K562 (cell line): ENCODE results near the gene PTPN12. TPM values are rescaled to one million over a fixed set of nuclear protein-coding genes. Genes with fewer than 3 reads are reported as not detected.
A peak's percentile ranks its signal among the peaks of the same experiment; 100 is the strongest.

ENCODE experiments used
- ARID1B ChIP-seq: fragments of 450-650 bp; IDR thresholded peaks from 2 replicates; pipeline ENCODE4 v1.6.1; 2016; ENCODE audit warnings: antibody characterized with exemption, mild to moderate bottlenecking, inconsistent platforms
- EP400 ChIP-seq: fragments of 450-650 bp; IDR thresholded peaks from 2 replicates; pipeline ENCODE4 v1.6.1; 2017; ENCODE audit warnings: antibody characterized with exemption, mild to moderate bottlenecking, moderate library complexity
- GTF2E2 ChIP-seq: fragments of 200-800 bp; sonication (Bioruptor generic); IDR thresholded peaks from 2 replicates; pipeline ENCODE4 v1.6.1; 2016; ENCODE audit warnings: missing genetic modification characterization, missing compliant biosample characterization
- HMG20A ChIP-seq: fragments of 450-650 bp; formaldehyde crosslinking; conservative IDR thresholded peaks from 2 replicates; pipeline ENCODE4 v1.4.0; 2020; ENCODE audit warnings: mild to moderate bottlenecking, mixed read lengths
- MAZ ChIP-seq, 2 experiments: fragments of 450-650 bp in 1 of 2; sonication (generic) in 1 of 2; formaldehyde crosslinking; IDR thresholded peaks in 1 of 2; conservative IDR thresholded peaks in 1 of 2; 2 replicates each; pipeline versions ENCODE4 v1.4.0 to v1.5.0; 2020; ENCODE audit warnings: mild to moderate bottlenecking in 1 of 2, missing genetic modification reagents in 1 of 2
- SP2 ChIP-seq: IDR thresholded peaks from 2 replicates; pipeline ENCODE4 v1.6.1; 2011; ENCODE audit warnings: mild to moderate bottlenecking, low read depth, low read length, moderate library complexity; ENCODE audit not compliant: poor library complexity, severe bottlenecking; ENCODE audit errors: extremely low read depth
- SRSF7 ChIP-seq: fragments of 200-400 bp; formaldehyde crosslinking; optimal IDR thresholded peaks from 2 replicates; pipeline ENCODE3; 2017; ENCODE audit warnings: mild to moderate bottlenecking, low read depth, low read length
- TCF7 ChIP-seq: sonication (generic); IDR thresholded peaks from 2 replicates; pipeline ENCODE4 v1.6.1; 2016; ENCODE audit warnings: antibody characterized with exemption, borderline replicate concordance
- ZNF764 ChIP-seq: fragments of 250-450 bp; sonication (Bioruptor Pico); IDR thresholded peaks from 2 replicates; pipeline ENCODE4 v1.4.0; 2020; ENCODE audit warnings: low read depth, mild to moderate bottlenecking, moderate library complexity
- polyA plus RNA-seq, 8 experiments: library from polyadenylated mRNA; depleted of rRNA in 4 of 8; stranded (reverse) in 5 of 8; unstranded in 3 of 8; fragments of >200 nt; fragmentation: Nextera tagmentation in 2 of 8; fragmentation: Illumina TruSeq in 1 of 8; extraction: Ambion mirVana in 2 of 8; extraction: Trizol in 1 of 8; gene quantifications; 2 replicates each; pipeline versions ENCODE4 v1.2.1 to v1.2.3, GENCODE V29; 2011 to 2014; ENCODE audit warnings: inconsistent platforms in 1 of 8, missing spikeins in 1 of 8
- total RNA-seq, 7 experiments: library from RNA; depleted of rRNA in 6 of 7; stranded (reverse); fragments of >200 nt in 6 of 7; fragmentation: Illumina TruSeq in 2 of 7; extraction: Trizol in 2 of 7; gene quantifications; 2 replicates each; pipeline versions ENCODE4 v1.2.1 to v1.2.3, GENCODE V29; 2011 to 2021; ENCODE audit warnings: low replicate concordance in 1 of 7
- TF ChIP-seq, protein P1 (sequence below): IDR thresholded peaks from 2 replicates; pipeline ENCODE4 v1.6.1; 2016; ENCODE audit warnings: missing genetic modification characterization, missing compliant biosample characterization
- TF ChIP-seq, protein P2 (sequence below): sonication (generic); formaldehyde crosslinking; IDR thresholded peaks from 2 replicates; pipeline ENCODE4 v1.4.0; 2020; ENCODE audit warnings: mild to moderate bottlenecking, missing genetic modification reagents
- TF ChIP-seq, protein P3 (sequence below): fragments of 450-650 bp; IDR thresholded peaks from 2 replicates; pipeline ENCODE4 v1.6.1; 2016; ENCODE audit warnings: borderline replicate concordance

PTPN12 gene
- total and polyA plus RNA-seq, 9 of the 15 experiments (the other 6 are each of a cell fraction or from before 2014, with no cell fraction given) = 15.3 to 79.8 (median 26.6) TPM

DNA sequence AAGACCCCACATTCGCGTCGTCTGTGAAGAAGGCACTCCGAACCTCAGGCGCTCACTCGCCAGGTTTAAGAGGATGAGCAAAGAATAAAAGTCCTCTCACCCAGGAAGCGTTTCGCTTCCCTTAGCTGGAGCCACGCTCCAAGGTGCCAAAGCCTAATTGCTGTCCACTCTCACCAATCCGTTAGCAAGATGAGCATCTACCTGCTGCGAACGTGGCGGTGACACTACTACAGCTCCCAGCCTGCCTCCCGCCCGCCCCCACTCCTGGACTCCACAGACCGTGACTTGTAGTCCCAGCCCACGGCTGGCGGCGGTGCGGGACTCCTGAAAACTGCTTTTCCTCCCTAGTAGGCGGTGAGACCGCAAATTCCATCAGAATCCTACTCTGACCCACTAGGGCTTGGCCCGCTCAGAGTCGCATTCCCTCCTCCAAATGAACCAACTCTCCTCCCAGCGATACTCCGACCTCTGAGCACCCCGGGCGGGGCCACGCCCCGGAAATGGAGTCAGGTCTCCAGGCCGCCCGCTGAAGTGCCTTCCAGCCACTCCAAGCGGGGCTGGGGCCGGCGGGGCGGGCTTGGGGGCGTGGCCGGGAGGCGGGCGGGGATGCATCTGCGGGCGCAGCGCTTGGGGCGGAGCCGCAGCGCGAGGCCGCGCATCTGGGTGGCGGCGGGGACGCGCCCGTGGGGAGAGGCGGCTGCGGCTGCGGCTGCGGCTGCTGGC, 521 bp upstream of the PTPN12 start (continued):
- TF ChIP-seq, protein P1, sequence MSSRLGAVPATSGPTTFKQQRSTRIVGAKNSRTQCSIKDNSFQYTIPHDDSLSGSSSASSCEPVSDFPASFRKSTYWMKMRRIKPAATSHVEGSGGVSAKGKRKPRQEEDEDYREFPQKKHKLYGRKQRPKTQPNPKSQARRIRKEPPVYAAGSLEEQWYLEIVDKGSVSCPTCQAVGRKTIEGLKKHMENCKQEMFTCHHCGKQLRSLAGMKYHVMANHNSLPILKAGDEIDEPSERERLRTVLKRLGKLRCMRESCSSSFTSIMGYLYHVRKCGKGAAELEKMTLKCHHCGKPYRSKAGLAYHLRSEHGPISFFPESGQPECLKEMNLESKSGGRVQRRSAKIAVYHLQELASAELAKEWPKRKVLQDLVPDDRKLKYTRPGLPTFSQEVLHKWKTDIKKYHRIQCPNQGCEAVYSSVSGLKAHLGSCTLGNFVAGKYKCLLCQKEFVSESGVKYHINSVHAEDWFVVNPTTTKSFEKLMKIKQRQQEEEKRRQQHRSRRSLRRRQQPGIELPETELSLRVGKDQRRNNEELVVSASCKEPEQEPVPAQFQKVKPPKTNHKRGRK (tag) = 0 out of 2 replicates have a peak, but pooled peaks have one; percentile 20
- TF ChIP-seq MAZ (CRISPR knock-in tag; conservative IDR thresholded peaks at IDR 0.05 in 1 of 2, IDR thresholded peaks at IDR 0.05 in 1 of 2) = peak; percentile 45 to 69; a peak in 3 of 4 replicates
- TF ChIP-seq SRSF7 = no peak
- TF ChIP-seq EP400 = peak; percentile 83
- TF ChIP-seq HMG20A = no peak
- TF ChIP-seq GTF2E2 = peak; percentile 35; the same call in 1 of the 2 replicates
- TF ChIP-seq, protein P2, sequence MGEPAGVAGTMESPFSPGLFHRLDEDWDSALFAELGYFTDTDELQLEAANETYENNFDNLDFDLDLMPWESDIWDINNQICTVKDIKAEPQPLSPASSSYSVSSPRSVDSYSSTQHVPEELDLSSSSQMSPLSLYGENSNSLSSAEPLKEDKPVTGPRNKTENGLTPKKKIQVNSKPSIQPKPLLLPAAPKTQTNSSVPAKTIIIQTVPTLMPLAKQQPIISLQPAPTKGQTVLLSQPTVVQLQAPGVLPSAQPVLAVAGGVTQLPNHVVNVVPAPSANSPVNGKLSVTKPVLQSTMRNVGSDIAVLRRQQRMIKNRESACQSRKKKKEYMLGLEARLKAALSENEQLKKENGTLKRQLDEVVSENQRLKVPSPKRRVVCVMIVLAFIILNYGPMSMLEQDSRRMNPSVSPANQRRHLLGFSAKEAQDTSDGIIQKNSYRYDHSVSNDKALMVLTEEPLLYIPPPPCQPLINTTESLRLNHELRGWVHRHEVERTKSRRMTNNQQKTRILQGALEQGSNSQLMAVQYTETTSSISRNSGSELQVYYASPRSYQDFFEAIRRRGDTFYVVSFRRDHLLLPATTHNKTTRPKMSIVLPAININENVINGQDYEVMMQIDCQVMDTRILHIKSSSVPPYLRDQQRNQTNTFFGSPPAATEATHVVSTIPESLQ (CRISPR knock-in tag) = 0 out of 2 replicates have a peak, but pooled peaks have one; percentile 76
- TF ChIP-seq, protein P3, sequence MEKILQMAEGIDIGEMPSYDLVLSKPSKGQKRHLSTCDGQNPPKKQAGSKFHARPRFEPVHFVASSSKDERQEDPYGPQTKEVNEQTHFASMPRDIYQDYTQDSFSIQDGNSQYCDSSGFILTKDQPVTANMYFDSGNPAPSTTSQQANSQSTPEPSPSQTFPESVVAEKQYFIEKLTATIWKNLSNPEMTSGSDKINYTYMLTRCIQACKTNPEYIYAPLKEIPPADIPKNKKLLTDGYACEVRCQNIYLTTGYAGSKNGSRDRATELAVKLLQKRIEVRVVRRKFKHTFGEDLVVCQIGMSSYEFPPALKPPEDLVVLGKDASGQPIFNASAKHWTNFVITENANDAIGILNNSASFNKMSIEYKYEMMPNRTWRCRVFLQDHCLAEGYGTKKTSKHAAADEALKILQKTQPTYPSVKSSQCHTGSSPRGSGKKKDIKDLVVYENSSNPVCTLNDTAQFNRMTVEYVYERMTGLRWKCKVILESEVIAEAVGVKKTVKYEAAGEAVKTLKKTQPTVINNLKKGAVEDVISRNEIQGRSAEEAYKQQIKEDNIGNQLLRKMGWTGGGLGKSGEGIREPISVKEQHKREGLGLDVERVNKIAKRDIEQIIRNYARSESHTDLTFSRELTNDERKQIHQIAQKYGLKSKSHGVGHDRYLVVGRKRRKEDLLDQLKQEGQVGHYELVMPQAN = no peak
- 0 out of 2 replicates have a peak, but pooled peaks have one; percentile 20 for TF ChIP-seq TCF7
- TF ChIP-seq ZNF764 = no peak
- peak; percentile 25 for TF ChIP-seq SP2
- TF ChIP-seq ARID1B = peak; percentile 39
